GM19455 (cell line): ENCODE results near the gene HOMER2.

Experiments used
- ATAC-seq: cut with Tn5 transposase; IDR thresholded peaks from one replicate; pipeline ENCODE4 v1.9.1; 2021; ENCODE audit not compliant: unreplicated experiment

The HOMER2 gene

GRCh38 chr15:82805994-82806406 lies 146.5 kb downstream of the HOMER2 start, which contains the start of gene FSD2:
TSS of gene FSD2 (minus strand) at chr15:82806069. CDS start at chr15:82787390, 18,679 bp downstream.
- peak; percentile 38 for ATAC-seq

- no peak for ATAC-seq
Measured at GRCh38 chr15:82804575-82804949, 148.0 kb downstream of the HOMER2 start.

- ATAC-seq = no peak
Measured at GRCh38 chr15:82803793-82804574, 148.5 kb downstream of the HOMER2 start.

GRCh38 chr15:82802497-82802896 lies 150.0 kb downstream of the HOMER2 start:
- no peak for ATAC-seq

GRCh38 chr15:82799183-82799841 lies 153.2 kb downstream of the HOMER2 start:
- no peak for ATAC-seq
